HG02588 (cell line): ENCODE measurements around the gene MAP2K2.

Source experiments
- ATAC-seq: cut with Tn5 transposase; IDR thresholded peaks from one replicate; pipeline ENCODE4 v1.9.1; 2021; ENCODE audit warnings: mild to moderate bottlenecking, moderate library complexity; ENCODE audit not compliant: unreplicated experiment

MAP2K2 gene

DNA sequence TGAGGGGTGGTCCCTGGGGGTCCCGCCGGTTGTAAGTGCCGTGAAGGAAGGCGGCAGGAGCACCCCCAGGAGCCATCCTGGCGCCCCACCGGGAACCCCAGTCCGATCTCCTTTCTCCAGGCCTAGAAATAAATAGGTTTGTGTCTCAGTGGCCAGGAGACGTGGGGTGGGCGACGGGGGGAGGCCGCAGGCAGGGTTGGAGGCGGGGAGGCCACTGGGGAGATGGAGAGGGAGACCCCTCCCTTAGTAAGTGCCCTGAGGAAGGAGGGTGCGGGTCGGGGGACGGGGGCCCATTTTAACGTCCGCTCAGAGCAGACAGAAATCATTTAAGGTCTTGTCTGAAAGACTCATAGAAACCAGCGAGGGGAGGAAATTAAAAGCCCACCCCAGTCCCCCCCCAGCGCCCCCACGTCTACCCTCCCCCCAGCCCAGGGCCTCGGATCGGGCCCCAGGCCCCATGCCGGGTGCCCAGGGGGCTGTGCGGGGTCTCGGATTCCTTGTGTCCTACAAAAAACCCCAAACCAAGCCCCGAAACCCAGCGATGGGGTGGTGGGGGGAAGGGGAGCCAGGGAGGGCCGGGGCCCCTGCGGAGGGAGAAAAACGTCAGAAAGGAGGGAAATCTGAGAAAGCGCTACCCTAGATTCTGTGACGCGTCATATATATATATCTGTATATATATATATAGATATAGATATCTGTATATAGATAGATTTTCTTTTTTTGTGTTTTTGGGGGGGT, 76.8 kb downstream of the MAP2K2 start:
- ATAC-seq = no peak

DNA sequence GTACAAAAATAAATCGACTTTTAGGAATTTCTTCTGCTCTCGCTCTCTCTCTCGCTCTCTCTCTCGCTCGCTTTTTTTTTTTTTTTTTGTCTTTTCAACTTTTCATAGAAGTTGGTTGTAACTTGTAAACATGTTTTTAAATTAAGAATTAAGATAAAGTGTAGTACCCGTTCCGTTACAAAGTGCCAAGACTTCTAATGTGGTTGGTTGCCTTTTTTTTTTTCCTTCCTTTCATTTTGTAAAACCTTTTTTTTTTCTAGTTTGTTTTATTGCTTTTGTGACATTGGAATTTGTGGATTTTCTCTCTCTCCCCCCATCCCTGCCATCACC, 77.6 kb downstream of the MAP2K2 start:
- ATAC-seq = no peak

DNA sequence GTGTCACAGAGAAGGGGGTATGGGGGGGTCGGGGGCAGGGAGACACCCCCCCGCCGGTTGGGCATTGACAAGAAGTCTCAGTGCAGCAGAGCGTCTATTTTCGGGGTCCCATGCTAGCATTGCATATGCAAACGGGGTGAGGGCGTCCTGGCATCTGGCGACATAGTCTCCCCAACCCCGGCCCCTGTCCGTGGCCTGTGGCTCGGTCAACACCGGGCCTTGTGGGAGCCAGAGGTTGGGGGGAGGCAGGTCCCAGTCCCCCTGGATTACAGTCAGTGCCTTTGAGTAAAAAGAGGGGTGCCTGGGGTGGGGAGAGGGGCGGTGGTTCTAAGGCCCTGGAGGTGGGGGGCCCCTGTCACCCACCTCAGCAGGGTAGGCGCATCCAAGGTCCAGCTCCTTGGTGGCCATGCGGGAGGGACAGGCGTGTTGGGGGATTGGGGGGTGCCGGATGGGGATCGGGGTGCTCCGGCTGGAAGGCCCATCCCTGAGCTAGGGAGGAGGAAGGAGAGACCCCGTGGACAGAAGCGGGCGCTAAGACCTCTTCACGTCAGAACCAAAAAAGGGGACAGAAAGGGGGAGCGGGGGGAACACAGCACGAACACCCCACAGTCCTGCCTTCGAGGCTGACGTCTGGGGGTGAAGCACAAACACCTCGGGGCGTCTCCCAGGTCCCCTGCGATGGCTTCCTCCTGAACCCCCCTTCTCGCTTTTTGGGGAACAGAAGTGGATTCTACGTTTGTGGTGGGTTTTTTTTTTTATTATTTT, 78.1 kb downstream of the MAP2K2 start:
- ATAC-seq = no peak

DNA sequence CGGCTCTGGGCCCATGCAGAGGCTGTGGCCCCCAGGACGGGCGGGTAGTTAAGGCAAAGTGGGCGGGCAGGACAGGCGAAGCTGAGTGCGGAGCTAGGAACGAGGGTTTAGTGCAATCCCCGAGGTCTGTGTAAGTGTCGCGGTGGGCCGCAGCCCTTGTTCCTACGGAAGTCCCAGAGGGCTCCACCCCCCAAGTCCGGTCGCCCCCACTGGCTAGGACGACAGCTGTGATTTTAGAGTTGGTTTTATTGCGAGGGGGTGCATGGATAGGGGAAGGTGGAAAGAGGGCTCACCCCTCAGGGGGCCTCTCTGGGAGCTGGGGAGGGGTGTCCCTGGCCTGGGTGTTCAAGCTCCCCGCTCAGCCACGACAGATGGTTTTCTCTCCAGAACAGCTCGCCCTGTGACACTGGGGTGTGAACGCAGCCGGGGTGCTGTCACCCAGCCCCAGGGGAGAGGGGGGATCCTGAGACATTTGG, 78.9 kb downstream of the MAP2K2 start:
- no peak for ATAC-seq

- no peak for ATAC-seq
These were observed 79.8 kb downstream of the MAP2K2 start for GRCh38 chr19:4043966-4044715.

DNA sequence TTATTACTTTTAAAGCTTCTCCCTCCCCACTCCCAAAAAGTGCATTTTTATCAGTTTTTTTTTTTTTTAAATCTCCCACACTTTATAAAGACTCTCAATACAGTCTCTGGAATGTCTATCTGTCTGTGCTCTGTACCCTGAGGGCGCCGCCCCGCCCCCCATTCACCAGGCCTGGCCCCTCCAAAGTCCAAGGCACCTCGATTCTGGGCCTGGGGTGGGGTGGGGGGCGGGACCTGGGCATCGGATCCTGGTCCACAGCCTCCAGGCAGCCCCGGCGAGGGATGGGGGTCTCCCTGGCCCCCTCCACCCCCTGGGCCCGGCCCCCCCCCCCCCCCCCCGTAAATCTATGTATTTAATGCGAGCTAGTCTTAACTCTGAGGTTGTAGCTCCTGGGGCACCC, 80.5 kb downstream of the MAP2K2 start:
- ATAC-seq = no peak

GRCh38 chr19:4042731-4043082, 81.2 kb downstream of the MAP2K2 start:
- ATAC-seq = no peak

DNA sequence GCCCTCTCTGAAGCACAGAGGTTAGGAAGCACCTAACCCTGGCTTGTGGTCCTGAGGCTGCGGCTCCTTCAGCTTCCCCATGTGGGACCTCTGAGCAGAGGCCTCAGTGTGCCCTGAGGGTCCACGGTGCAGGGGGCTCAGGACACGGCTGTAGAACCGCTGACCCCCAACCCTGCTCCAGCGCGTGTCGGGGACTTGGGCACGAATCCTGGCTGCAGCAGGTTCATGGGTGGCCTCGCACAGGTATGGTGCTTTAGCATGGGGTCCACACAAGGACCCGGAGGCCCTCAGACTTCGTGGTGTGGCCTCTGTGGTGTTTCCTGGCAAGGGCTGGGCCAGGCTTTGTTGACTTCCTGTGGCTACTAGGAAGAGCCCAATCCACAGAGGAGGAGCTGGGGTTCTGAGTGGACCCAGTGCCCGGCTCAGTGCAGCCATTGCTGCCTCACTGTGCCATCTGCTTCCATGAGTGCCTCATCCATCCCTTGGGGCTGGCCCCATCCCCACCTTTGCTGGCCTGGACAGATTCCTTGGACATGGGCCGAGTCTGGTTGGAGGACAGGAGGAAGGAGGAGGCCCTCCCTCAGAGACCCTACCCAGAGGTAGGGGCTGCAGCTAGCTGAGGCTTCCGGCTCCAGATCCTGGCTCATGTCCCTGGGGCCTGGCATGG, 81.7 kb downstream of the MAP2K2 start:
- no peak for ATAC-seq
